GM21360 (cell line): ENCODE results near the gene WSCD1.

Experiments
- ATAC-seq: cut with Tn5 transposase; IDR thresholded peaks from one replicate; pipeline ENCODE4 v1.9.1; 2021; ENCODE audit warnings: mild to moderate bottlenecking, moderate library complexity; ENCODE audit not compliant: unreplicated experiment

WSCD1 gene

GRCh38 chr17:6059406-6059805, 10.8 kb upstream of the WSCD1 start:
- ATAC-seq = no peak

- ATAC-seq = no peak
Observed at GRCh38 chr17:6061290-6061689, 8.9 kb upstream of the WSCD1 start.

- ATAC-seq = no peak
Observed at GRCh38 chr17:6064868-6065267, 5.3 kb upstream of the WSCD1 start.

GRCh38 chr17:6065351-6065750, 4.8 kb upstream of the WSCD1 start:
- ATAC-seq = no peak

- ATAC-seq = no peak
Observed at GRCh38 chr17:6066183-6066948, 3.8 kb upstream of the WSCD1 start.

- no peak for ATAC-seq
Observed at GRCh38 chr17:6067060-6067459, 3.1 kb upstream of the WSCD1 start.

- ATAC-seq = no peak
Observed at GRCh38 chr17:6070430-6070912, 292 bp downstream of the WSCD1 start.

- no peak for ATAC-seq
Observed at GRCh38 chr17:6070913-6071511, 833 bp downstream of the WSCD1 start.

GRCh38 chr17:6071528-6072065, 1.4 kb downstream of the WSCD1 start:
- ATAC-seq = no peak

GRCh38 chr17:6072157-6072556, 2.0 kb downstream of the WSCD1 start:
- no peak for ATAC-seq

- no peak for ATAC-seq
Observed at GRCh38 chr17:6072611-6073010, 2.4 kb downstream of the WSCD1 start.

GRCh38 chr17:6073620-6074019, 3.4 kb downstream of the WSCD1 start:
- ATAC-seq = no peak

GRCh38 chr17:6075050-6075449, 4.9 kb downstream of the WSCD1 start:
- no peak for ATAC-seq

- ATAC-seq = no peak
Observed at GRCh38 chr17:6075845-6076244, 5.7 kb downstream of the WSCD1 start.

GRCh38 chr17:6077752-6078151, 7.6 kb downstream of the WSCD1 start:
- no peak for ATAC-seq

GRCh38 chr17:6078458-6078871, 8.3 kb downstream of the WSCD1 start:
- no peak for ATAC-seq

- no peak for ATAC-seq
Observed at GRCh38 chr17:6079155-6079888, 9.1 kb downstream of the WSCD1 start.

- ATAC-seq = no peak
Observed at GRCh38 chr17:6079960-6080359, 9.8 kb downstream of the WSCD1 start.

GRCh38 chr17:6080711-6081430, 10.7 kb downstream of the WSCD1 start:
- ATAC-seq = no peak

GRCh38 chr17:6082335-6082734, 12.2 kb downstream of the WSCD1 start:
- ATAC-seq = no peak
